ENCODE measurements around the gene IGF2BP3.
A peak's percentile ranks its signal among the peaks of the same experiment; 100 is the strongest.

IGF2BP3 gene

DNA sequence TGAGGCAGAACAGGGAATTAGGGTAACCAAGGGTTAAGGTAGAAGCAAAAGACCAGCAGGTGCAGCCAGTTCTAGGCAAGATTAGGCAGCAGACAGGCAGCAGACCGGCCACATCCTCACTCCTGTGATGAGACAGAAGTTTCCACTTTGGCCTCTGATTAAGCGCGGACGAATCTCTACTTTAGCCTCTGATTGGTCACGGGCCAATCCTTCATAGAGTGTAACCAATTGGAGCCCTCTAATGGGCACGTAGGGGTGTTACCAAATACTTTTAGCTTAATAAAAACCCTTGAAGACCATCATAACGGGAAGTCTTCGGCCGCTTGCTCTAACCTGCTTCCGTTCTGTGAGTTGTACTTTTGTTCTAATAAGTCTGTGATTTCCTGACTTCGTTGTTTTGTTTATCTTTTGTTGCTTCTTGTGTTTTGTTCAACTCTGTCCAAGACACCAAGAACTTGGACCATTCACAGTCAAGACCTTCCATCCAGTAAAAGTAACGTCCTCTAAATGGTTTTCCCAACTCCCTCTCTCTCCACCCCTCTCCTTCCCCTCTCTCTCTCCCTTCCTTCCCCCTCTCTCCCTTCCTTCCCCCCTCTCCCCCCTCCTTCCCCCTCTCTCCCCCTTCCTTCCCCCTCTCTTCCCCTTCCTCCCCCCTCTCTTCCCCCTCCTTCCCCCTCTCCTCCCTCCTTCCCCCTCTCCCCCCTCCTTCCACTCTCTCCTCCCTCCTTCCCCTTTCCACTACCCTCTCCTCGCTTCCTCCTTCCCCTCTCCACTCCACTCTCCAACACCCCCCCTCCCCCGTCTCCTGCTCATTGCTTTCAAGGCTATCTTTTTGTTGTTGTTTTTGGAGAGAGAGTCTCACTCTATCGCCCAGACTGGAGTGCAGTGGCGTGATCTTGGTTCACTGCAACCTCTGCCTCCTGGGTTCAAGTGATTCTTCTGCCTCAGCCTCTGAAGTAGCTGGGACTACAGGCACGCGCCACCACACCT, 184.3 kb downstream of the IGF2BP3 start:
- no peak for DNase-seq (ENCODE audit: low read depth)
- TF ChIP-seq, protein P1, sequence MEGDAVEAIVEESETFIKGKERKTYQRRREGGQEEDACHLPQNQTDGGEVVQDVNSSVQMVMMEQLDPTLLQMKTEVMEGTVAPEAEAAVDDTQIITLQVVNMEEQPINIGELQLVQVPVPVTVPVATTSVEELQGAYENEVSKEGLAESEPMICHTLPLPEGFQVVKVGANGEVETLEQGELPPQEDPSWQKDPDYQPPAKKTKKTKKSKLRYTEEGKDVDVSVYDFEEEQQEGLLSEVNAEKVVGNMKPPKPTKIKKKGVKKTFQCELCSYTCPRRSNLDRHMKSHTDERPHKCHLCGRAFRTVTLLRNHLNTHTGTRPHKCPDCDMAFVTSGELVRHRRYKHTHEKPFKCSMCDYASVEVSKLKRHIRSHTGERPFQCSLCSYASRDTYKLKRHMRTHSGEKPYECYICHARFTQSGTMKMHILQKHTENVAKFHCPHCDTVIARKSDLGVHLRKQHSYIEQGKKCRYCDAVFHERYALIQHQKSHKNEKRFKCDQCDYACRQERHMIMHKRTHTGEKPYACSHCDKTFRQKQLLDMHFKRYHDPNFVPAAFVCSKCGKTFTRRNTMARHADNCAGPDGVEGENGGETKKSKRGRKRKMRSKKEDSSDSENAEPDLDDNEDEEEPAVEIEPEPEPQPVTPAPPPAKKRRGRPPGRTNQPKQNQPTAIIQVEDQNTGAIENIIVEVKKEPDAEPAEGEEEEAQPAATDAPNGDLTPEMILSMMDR (conservative IDR thresholded peaks at IDR 0.05; ENCODE audit: low read length), result no peak
- no peak overlapping the region for H3K4me3 ChIP-seq (ENCODE audit: low read length)

- H3K4me3 ChIP-seq (ENCODE audit: low read length), result no peak overlapping the region
- TF ChIP-seq, protein P1 (conservative IDR thresholded peaks at IDR 0.05; ENCODE audit: low read length), result no peak
- DNase-seq (ENCODE audit: low read depth), result no peak
These were observed 185.4 kb downstream of the IGF2BP3 start for GRCh38 chr7:23284871-23285270.

GRCh38 chr7:23283086-23283485, 187.2 kb downstream of the IGF2BP3 start:
- H3K4me3 ChIP-seq (ENCODE audit: low read length), result no peak overlapping the region
- TF ChIP-seq, protein P1 (conservative IDR thresholded peaks at IDR 0.05; ENCODE audit: low read length), result no peak
- no peak for DNase-seq (ENCODE audit: low read depth)

- TF ChIP-seq, protein P1 (conservative IDR thresholded peaks at IDR 0.05; ENCODE audit: low read length), result no peak
- DNase-seq (ENCODE audit: low read depth), result no peak
- no peak overlapping the region for H3K4me3 ChIP-seq (ENCODE audit: low read length)
These were observed 190.3 kb downstream of the IGF2BP3 start for GRCh38 chr7:23279819-23280525.

- TF ChIP-seq, protein P1 (conservative IDR thresholded peaks at IDR 0.05; ENCODE audit: low read length), result peak; percentile 97
- no peak overlapping the region for H3K4me3 ChIP-seq (ENCODE audit: low read length)
- peak; percentile 65 for DNase-seq (ENCODE audit: low read depth)
These were observed 192.8 kb downstream of the IGF2BP3 start for GRCh38 chr7:23277359-23277989.

GRCh38 chr7:23276947-23277346, 193.3 kb downstream of the IGF2BP3 start:
- no peak overlapping the region for H3K4me3 ChIP-seq (ENCODE audit: low read length)
- TF ChIP-seq, protein P1 (conservative IDR thresholded peaks at IDR 0.05; ENCODE audit: low read length), result no peak
- no peak for DNase-seq (ENCODE audit: low read depth)
